AG04450 (cell line): Measurements from ENCODE around the gene PSTPIP1. TPM values are rescaled to one million over a fixed set of nuclear protein-coding genes. Genes with fewer than 3 reads are reported as not detected.

Source experiments
- CTCF ChIA-PET: fragments of 300-600, 350-600 bp; formaldehyde crosslinking; extraction: SDS; loops from one replicate; lab custom pipeline; 2022; ENCODE audit warnings: antibody characterized with exemption, inconsistent platforms; lab: Charles Lee
- POLR2A ChIA-PET: fragments of 350-600 bp; formaldehyde crosslinking; extraction: SDS; loops from one replicate; lab custom pipeline; 2021; ENCODE audit warnings: antibody characterized with exemption, inconsistent platforms; lab: Yijun Ruan, JAX
- DNase-seq: peaks from one replicate; pipeline ENCODE4 v3.0.0-alpha.2; 2011; ENCODE audit warnings: low read depth, low spot score
- H3K27ac ChIP-seq: one replicate; pipeline ENCODE4 v1.5.1; 2012; ENCODE audit warnings: low read depth, low read length, control low read depth
- H3K27me3 ChIP-seq: one replicate; pipeline ENCODE4 v1.6.0; 2012; ENCODE audit warnings: low read length; ENCODE audit not compliant: control insufficient read depth, insufficient read depth
- H3K4me3 ChIP-seq: 2 replicates; pipeline ENCODE4 v1.5.1; 2011; ENCODE audit warnings: mild to moderate bottlenecking, low read depth, low read length, control low read depth
- H3K9me3 ChIP-seq: 2 replicates; pipeline ENCODE4 v1.5.1; 2012; ENCODE audit warnings: low read length; ENCODE audit not compliant: control insufficient read depth, insufficient read depth
- CTCF ChIP-seq: IDR thresholded peaks from 2 replicates; pipeline ENCODE4 v1.5.1; 2011; ENCODE audit warnings: low read depth, low read length, control low read depth, inconsistent platforms
- polyA plus RNA-seq: library from polyadenylated mRNA; depleted of rRNA; stranded (reverse); fragments of >200 nt; gene quantifications from 2 replicates; pipeline ENCODE4 v1.2.3, GENCODE V29; 2011

PSTPIP1 gene
- polyA plus RNA-seq, 1 experiment = 0.21 TPM

GRCh38 chr15:77002954-77003912, 8.3 kb downstream of the PSTPIP1 start:
- Histone ChIP-seq H3K9me3 (no peaks in the 10 kb centered on the region), H3K27me3 (peaks cover 30% of the 10 kb centered on the region), H3K27ac (no peak overlapping the region), H3K4me3 (no peak overlapping the region)
- no peak for DNase-seq
- POLR2A ChIA-PET = no interaction called here
- CTCF ChIA-PET = interaction anchor here (0.7 kb wide), 1 partner anchor 13 kb away, joined by 3 read pairs; no protein-coding TSS in a partner anchor
- TF ChIP-seq CTCF = no peak

GRCh38 chr15:77004189-77004588, 9.3 kb downstream of the PSTPIP1 start:
- TF ChIP-seq CTCF = no peak
- Histone ChIP-seq H3K27ac (no peak overlapping the region), H3K4me3 (no peak overlapping the region), H3K27me3 (peaks cover 26% of the 10 kb centered on the region), H3K9me3 (no peaks in the 10 kb centered on the region)
- ChIA-PET CTCF (no interaction called here), POLR2A (no interaction called here)
- DNase-seq = no peak

- CTCF ChIA-PET = interaction anchor here (0.5 kb wide), 1 partner anchor 68 kb away, joined by 3 read pairs; no protein-coding TSS in a partner anchor
- TF ChIP-seq CTCF = no peak
Measured at GRCh38 chr15:77009176-77009575, 14.2 kb downstream of the PSTPIP1 start.

GRCh38 chr15:77009646-77010311, 14.9 kb downstream of the PSTPIP1 start:
- POLR2A ChIA-PET = no interaction called here
- no peak overlapping the region for H3K4me3 ChIP-seq
- CTCF ChIA-PET = interaction anchor here (0.5 kb wide), 1 partner anchor 68 kb away, joined by 3 read pairs; no protein-coding TSS in a partner anchor
- no peak for DNase-seq
- no peak overlapping the region for H3K27ac ChIP-seq
- no peaks in the 10 kb centered on the region for H3K9me3 ChIP-seq
- H3K27me3 ChIP-seq = peaks cover 17% of the 10 kb centered on the region
- TF ChIP-seq CTCF = no peak

More at GRCh38 chr15:77009176-77009575, 14.2 kb downstream of the PSTPIP1 start:
- no peak overlapping the region for H3K4me3 ChIP-seq
- DNase-seq = no peak
- no peaks in the 10 kb centered on the region for H3K9me3 ChIP-seq
- POLR2A ChIA-PET = no interaction called here
- no peak overlapping the region for H3K27ac ChIP-seq
- peaks cover 18% of the 10 kb centered on the region for H3K27me3 ChIP-seq

GRCh38 chr15:77010312-77010686, 15.4 kb downstream of the PSTPIP1 start:
- ChIA-PET CTCF (no interaction called here), POLR2A (no interaction called here)
- no peaks in the 10 kb centered on the region for H3K9me3 ChIP-seq
- TF ChIP-seq CTCF = no peak
- DNase-seq = no peak
- H3K4me3 ChIP-seq = no peak overlapping the region
- peaks cover 17% of the 10 kb centered on the region for H3K27me3 ChIP-seq
- no peak overlapping the region for H3K27ac ChIP-seq
